HG03175 (cell line): ENCODE data around the gene HBG2.

ENCODE experiments used
- ATAC-seq: cut with Tn5 transposase; IDR thresholded peaks from one replicate; pipeline ENCODE4 v1.9.1; 2021; ENCODE audit warnings: mild to moderate bottlenecking, moderate library complexity; ENCODE audit not compliant: unreplicated experiment

HBG2 gene

DNA sequence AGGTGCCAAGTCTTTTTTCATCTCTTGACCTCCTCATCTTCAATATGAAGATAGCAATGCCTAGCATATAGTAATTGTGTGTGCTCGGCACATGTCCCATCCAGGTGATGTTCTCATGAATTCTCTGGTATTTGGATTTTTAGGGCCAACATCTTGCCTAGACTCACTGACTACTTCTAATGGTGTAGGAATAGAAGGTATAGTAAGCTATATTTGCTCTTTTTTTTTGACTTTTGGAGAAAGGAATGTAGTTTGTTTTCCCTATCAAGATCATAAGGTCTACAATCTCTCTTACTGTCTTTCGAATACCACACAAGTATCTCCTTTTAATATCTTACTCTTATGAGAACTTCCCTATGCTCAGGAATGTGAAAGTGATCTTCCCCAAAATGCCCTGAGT lies 23.5 kb downstream of the HBG2 start:
- no peak for ATAC-seq

DNA sequence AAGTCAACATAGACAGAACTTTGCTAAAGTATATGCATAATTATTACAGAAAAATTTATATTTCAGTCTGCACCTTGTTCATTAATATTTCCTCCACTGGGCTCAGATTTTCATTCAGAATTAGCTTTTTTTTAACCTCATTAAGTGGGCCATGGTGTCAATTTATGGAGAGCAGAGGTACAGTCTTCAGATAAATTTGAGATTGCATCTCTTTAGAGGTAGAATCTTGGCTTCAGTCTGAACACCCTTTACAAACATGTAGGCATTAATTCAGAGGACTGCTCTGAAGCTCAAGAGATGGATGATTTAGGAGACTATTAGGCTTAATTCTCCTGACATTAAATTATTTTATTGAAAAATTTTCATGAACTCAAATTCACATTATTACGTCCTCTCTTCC lies 24.3 kb downstream of the HBG2 start:
- ATAC-seq, result no peak

DNA sequence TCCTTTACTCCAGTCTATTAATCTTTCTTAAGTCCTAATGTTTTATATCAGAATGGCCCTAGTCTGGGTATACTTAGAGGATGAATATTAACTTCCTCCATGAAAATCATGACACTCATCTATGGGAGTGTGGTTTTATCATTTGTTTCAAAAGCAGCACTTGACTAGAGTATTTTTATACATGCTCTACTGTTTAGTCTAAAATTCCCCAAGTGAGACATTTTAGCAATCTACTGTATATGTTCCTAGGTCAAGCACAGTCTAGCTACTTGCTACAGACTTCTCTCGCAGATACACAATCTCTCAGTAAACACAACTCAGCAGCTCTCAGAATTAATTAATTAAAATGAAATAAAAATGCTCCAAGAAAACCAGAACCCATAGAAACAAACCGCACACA lies 24.8 kb downstream of the HBG2 start:
- no peak for ATAC-seq

DNA sequence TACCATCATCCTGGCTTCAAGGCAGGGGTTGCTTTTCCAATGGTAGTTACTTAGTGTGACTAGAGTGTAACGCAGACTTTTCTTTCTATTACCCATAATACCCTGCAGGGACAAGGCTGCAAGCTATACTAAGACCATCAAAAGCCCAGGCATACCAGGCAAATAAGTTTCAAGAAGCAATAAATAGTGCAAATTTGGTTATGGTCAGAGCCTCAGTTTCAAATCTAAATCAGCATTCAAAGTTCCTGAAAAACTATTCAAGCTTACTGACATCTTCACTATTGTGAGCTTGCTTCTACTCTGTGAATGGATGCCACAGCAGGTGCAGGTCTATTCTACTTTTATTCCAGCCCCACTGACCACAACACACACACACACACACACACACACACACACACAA lies 25.2 kb downstream of the HBG2 start:
- ATAC-seq, result no peak

DNA sequence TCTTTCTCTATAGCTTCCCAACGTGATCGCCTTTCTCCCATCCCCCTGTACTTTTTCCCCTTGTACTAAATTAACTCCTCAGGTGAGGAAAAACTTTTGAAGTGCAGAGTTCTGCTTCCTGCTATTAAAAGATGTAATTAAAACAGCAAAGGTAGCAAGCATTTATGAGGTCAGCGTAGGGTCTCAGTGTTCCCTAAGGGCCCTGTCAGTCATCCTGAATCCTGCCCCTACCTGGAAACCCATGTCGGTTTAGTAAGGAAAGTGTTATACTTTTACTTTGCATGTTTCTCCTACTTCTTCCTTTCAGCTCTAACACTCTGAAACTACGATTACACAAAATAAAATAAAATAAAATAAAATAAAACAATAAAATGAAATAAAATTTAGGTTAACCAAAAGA lies 26.5 kb downstream of the HBG2 start:
- no peak for ATAC-seq

DNA sequence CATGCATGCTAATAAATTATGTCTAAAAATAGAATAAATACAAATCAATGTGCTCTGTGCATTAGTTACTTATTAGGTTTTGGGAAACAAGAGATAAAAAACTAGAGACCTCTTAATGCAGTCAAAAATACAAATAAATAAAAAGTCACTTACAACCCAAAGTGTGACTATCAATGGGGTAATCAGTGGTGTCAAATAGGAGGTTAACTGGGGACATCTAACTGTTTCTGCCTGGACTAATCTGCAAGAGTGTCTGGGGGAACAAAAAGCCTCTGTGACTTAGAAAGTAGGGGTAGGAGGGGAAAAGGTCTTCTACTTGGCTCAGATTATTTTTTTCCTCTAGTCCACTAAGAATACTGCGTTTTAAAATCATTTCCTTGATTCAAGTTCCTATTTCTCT lies 26.9 kb downstream of the HBG2 start:
- no peak for ATAC-seq

DNA sequence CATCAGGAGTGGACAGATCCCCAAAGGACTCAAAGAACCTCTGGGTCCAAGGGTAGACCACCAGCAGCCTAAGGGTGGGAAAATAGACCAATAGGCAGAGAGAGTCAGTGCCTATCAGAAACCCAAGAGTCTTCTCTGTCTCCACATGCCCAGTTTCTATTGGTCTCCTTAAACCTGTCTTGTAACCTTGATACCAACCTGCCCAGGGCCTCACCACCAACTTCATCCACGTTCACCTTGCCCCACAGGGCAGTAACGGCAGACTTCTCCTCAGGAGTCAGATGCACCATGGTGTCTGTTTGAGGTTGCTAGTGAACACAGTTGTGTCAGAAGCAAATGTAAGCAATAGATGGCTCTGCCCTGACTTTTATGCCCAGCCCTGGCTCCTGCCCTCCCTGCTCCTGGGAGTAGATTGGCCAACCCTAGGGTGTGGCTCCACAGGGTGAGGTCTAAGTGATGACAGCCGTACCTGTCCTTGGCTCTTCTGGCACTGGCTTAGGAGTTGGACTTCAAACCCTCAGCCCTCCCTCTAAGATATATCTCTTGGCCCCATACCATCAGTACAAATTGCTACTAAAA lies 27.8 kb downstream of the HBG2 start, which contains the start of gene HBB:
Gene HBB (minus strand): TSS at position 340 of the 579 bp plus-strand sequence. CDS start 50 bp downstream, at position 290.
- no peak for ATAC-seq

DNA sequence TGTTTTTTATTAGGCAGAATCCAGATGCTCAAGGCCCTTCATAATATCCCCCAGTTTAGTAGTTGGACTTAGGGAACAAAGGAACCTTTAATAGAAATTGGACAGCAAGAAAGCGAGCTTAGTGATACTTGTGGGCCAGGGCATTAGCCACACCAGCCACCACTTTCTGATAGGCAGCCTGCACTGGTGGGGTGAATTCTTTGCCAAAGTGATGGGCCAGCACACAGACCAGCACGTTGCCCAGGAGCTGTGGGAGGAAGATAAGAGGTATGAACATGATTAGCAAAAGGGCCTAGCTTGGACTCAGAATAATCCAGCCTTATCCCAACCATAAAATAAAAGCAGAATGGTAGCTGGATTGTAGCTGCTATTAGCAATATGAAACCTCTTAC lies 29.1 kb downstream of the HBG2 start:
- no peak for ATAC-seq

DNA sequence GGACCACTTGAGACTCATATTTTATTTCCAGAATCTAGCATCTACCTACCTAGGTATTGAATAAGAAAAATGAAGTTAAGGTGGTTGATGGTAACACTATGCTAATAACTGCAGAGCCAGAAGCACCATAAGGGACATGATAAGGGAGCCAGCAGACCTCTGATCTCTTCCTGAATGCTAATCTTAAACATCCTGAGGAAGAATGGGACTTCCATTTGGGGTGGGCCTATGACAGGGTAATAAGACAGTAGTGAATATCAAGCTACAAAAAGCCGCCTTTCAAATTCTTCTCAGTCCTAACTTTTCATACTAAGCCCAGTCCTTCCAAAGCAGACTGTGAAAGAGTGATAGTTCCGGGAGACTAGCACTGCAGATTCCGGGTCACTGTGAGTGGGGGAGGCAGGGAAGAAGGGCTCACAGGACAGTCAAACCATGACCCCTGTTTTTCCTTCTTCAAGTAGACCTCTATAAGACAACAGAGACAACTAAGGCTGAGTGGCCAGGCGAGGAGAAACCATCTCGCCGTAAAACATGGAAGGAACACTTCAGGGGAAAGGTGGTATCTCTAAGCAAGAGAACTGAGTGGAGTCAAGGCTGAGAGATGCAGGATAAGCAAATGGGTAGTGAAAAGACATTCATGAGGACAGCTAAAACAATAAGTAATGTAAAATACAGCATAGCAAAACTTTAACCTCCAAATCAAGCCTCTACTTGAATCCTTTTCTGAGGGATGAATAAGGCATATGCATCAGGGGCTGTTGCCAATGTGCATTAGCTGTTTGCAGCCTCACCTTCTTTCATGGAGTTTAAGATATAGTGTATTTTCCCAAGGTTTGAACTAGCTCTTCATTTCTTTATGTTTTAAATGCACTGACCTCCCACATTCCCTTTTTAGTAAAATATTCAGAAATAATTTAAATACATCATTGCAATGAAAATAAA lies 29.8 kb downstream of the HBG2 start:
- no peak for ATAC-seq

DNA sequence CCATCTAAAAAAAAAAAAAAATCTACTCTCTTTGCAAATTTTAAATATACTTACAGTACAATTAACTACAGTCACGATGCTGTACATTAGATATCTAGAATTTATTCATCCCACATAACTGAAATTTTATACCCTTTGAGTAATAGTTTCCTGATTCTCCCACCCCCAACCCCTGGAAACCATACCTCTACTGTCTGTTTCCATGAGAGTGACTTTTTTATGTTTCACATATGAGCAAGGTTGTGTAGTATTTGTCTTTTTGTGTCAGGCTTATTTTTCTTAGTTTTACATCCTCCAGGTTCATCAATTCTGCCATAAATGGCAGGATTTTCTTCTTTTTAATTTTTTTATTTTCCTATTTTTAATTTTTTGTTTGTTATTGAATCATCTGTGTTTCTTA lies 30.9 kb downstream of the HBG2 start:
- ATAC-seq, result no peak

DNA sequence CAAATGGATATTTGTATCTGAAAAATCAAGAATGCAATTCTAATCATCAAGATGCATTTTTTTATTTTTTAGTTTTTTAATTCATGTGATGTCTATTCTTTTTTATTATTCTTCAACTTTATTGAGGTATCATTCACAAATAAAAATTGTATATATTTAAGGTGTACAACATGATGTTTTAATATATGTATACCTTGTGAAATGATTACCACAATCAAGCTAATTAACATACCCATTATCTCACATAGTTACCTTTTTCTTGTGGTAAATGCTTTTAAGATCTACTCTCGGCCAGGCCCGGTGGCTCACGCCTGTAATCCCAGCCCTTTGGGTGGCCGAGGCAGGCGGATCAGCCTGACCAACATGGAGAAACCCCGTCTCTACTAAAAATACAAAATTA lies 31.4 kb downstream of the HBG2 start:
- ATAC-seq, result no peak

DNA sequence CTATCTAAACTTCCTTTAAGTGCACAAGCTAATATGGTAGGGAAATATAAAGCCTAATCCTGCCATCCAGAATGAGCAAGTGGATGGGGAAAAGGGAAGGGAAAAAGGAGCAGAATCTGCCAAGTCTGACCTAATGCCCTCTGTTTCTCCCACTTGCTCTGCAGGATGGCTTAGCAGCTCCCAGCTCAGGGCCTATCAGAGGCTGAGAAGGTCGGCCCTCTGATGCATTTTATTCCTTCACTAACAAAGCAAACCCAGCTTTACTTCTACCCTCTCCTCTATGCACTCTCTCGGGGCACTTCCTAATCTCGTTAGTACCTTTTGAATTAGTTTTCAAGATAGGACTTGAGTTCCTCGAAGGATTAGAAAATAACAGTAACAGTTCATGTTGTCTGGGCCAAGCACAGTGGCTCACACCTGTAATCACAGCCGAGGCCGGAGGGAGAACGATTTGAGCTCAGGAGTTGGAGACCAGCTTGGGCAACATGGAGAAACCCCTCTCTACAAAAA lies 44.1 kb downstream of the HBG2 start:
- no peak for ATAC-seq

DNA sequence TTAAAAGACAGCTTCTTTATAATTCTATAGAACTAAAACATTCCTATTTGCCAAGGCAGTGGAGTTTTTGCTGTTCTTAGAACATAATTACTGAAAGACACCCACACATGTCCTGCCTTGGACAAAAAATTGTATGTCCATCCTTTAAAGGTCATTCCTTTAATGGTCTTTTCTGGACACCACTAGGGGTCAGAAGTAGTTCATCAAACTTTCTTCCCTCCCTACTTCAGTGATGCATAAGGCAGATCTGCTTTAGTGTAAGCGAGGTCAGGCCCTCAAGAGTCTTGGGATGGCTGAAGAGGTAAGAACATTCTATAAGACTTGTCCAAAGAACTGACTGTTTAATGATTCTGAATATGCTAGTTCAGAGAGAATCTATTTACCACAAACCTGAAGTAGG lies 49.8 kb downstream of the HBG2 start:
- ATAC-seq, result peak; percentile 80

DNA sequence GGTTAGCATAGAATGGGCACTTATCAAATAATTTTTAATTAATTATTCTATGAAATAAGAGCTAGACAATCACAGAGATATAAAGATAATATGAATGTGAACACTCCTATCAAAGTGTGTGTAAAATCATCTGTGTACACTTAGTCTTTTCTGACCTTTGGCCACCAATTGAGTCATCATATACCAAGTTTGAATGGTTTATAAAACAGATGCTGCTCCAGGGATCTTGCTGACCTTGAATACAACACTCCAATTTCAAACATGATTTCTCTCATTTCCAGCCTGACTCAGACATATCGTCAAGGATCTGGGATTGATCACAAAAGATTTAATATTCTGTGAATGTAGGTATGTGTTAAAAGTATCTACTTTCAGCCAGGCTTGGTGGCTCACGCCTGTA lies 51.2 kb downstream of the HBG2 start:
- no peak for ATAC-seq
